ENCODE data around the gene MOB3A.

MOB3A gene

GRCh38 chr19:2108251-2109016, 12.3 kb upstream of the MOB3A start:
- Histone ChIP-seq H3K79me2 (ENCODE audit: insufficient read depth, low read length) (peaks cover 9% of the 10 kb centered on the region; the same call in 1 of the 2 replicates), H4K20me1 (ENCODE audit: insufficient read depth, low read length, poor library complexity, severe bottlenecking) (no peaks in the 10 kb centered on the region), H3K9me3 (ENCODE audit: insufficient read depth, low read depth, low read length) (no peaks in the 10 kb centered on the region), H3K9ac (ENCODE audit: low read depth, low read length, poor library complexity, severe bottlenecking) (no peak overlapping the region), H3K9me2 (replicated peaks; ENCODE audit: low read depth, low read length) (no peaks in the 10 kb centered on the region), H3K36me3 (ENCODE audit: insufficient read depth, low read length) (peaks cover 70% of the 10 kb centered on the region; the same call in 1 of the 2 replicates), H3K4me1 (ENCODE audit: insufficient read depth, low read length, poor library complexity, severe bottlenecking) (no peaks in the 10 kb centered on the region), H3K4me3 (ENCODE audit: low read length, poor library complexity, severe bottlenecking) (no peak overlapping the region), H2AFZ (ENCODE audit: low read length) (no peak overlapping the region), H3K27me3 (ENCODE audit: insufficient read depth, low read length, poor library complexity, severe bottlenecking) (no peaks in the 10 kb centered on the region), H3K4me2 (ENCODE audit: low read depth, low read length, poor library complexity, severe bottlenecking) (no peak overlapping the region), H3F3A (ENCODE audit: low read depth) (no peaks in the 10 kb centered on the region)
- TF ChIP-seq EZH2phosphoT487 (IDR thresholded peaks at IDR 0.05; ENCODE audit: borderline replicate concordance): no peak
- TF ChIP-seq, protein P1, sequence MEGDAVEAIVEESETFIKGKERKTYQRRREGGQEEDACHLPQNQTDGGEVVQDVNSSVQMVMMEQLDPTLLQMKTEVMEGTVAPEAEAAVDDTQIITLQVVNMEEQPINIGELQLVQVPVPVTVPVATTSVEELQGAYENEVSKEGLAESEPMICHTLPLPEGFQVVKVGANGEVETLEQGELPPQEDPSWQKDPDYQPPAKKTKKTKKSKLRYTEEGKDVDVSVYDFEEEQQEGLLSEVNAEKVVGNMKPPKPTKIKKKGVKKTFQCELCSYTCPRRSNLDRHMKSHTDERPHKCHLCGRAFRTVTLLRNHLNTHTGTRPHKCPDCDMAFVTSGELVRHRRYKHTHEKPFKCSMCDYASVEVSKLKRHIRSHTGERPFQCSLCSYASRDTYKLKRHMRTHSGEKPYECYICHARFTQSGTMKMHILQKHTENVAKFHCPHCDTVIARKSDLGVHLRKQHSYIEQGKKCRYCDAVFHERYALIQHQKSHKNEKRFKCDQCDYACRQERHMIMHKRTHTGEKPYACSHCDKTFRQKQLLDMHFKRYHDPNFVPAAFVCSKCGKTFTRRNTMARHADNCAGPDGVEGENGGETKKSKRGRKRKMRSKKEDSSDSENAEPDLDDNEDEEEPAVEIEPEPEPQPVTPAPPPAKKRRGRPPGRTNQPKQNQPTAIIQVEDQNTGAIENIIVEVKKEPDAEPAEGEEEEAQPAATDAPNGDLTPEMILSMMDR (conservative IDR thresholded peaks at IDR 0.05; ENCODE audit: low read length): no peak

- Histone ChIP-seq H3K4me3 (ENCODE audit: low read length, poor library complexity, severe bottlenecking) (no peak overlapping the region), H3F3A (ENCODE audit: low read depth) (no peaks in the 10 kb centered on the region), H3K4me2 (ENCODE audit: low read depth, low read length, poor library complexity, severe bottlenecking) (no peak overlapping the region), H3K79me2 (ENCODE audit: insufficient read depth, low read length) (peaks cover 9% of the 10 kb centered on the region; the same call in 1 of the 2 replicates), H3K36me3 (ENCODE audit: insufficient read depth, low read length) (peaks cover 43% of the 10 kb centered on the region; the same call in 1 of the 2 replicates), H3K9ac (ENCODE audit: low read depth, low read length, poor library complexity, severe bottlenecking) (no peak overlapping the region), H4K20me1 (ENCODE audit: insufficient read depth, low read length, poor library complexity, severe bottlenecking) (no peaks in the 10 kb centered on the region), H3K9me2 (replicated peaks; ENCODE audit: low read depth, low read length) (no peaks in the 10 kb centered on the region), H2AFZ (ENCODE audit: low read length) (no peak overlapping the region), H3K27me3 (ENCODE audit: insufficient read depth, low read length, poor library complexity, severe bottlenecking) (no peaks in the 10 kb centered on the region), H3K4me1 (ENCODE audit: insufficient read depth, low read length, poor library complexity, severe bottlenecking) (no peaks in the 10 kb centered on the region), H3K9me3 (ENCODE audit: insufficient read depth, low read depth, low read length) (no peaks in the 10 kb centered on the region)
- TF ChIP-seq EZH2phosphoT487 (IDR thresholded peaks at IDR 0.05; ENCODE audit: borderline replicate concordance): no peak
- TF ChIP-seq, protein P1 (conservative IDR thresholded peaks at IDR 0.05; ENCODE audit: low read length): no peak
These were observed 7.0 kb upstream of the MOB3A start for GRCh38 chr19:2103045-2103707.

DNA sequence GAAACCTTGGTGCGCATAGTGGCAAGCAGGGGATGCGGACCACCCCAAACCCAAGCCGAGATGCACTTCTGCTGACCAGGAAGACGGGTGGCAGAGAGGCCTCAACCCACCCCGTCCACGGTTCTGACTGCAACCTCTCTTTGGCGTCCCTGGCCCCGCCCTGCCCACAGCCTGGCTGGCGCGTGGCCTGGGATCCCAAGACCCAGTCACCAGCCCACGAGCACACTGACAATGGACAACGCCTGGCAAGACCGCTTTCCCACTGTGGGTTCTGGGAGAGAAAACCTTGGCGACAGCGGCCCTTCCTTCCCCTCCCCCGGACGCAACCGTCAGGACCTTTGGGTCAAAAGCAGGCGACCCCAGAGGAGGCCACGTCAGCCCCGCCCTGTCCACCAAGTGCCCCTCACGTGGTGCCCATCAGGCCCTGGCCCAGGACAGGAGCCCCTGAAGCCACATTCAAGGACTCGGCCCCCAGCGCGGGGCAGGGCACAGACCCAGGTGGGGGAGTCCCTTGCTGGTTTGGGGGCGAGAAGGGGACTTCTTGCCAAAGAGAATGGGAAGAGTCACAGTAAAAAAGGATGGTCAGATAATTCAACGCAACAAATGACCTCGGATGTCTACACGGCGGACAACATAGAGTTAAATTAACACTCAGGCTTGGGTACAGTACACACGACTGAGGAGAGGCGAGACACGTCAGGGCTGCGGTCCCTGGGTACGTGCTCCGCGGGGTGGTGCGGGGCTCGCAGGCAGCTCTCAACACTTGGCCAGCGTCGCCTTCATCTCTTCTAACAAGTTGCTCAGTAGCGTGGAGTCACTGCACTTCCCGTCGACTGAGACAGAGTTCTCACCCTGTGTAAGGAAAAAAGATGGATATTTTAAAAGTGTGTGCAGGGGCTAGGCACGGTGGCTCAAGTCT, 5.5 kb upstream of the MOB3A start:
- H3K9ac ChIP-seq (ENCODE audit: low read depth, low read length, poor library complexity, severe bottlenecking): no peak overlapping the region
- no peaks in the 10 kb centered on the region for H3K27me3 ChIP-seq (ENCODE audit: insufficient read depth, low read length, poor library complexity, severe bottlenecking)
- peaks cover 8% of the 10 kb centered on the region for H3K4me1 ChIP-seq (ENCODE audit: insufficient read depth, low read length, poor library complexity, severe bottlenecking)
- no peak overlapping the region for H3K4me3 ChIP-seq (ENCODE audit: low read length, poor library complexity, severe bottlenecking)
- H4K20me1 ChIP-seq (ENCODE audit: insufficient read depth, low read length, poor library complexity, severe bottlenecking): peaks cover 2% of the 10 kb centered on the region
- H3K79me2 ChIP-seq (ENCODE audit: insufficient read depth, low read length): peaks cover 9% of the 10 kb centered on the region; the same call in 1 of the 2 replicates
- peaks cover 37% of the 10 kb centered on the region; the same call in 1 of the 2 replicates for H3K36me3 ChIP-seq (ENCODE audit: insufficient read depth, low read length)
- H3K9me2 ChIP-seq (replicated peaks; ENCODE audit: low read depth, low read length): no peaks in the 10 kb centered on the region
- H3K4me2 ChIP-seq (ENCODE audit: low read depth, low read length, poor library complexity, severe bottlenecking): no peak overlapping the region
- no peak overlapping the region for H2AFZ ChIP-seq (ENCODE audit: low read length)
- TF ChIP-seq, protein P1 (conservative IDR thresholded peaks at IDR 0.05; ENCODE audit: low read length): no peak
- TF ChIP-seq EZH2phosphoT487 (IDR thresholded peaks at IDR 0.05; ENCODE audit: borderline replicate concordance): no peak
- H3F3A ChIP-seq (ENCODE audit: low read depth): no peaks in the 10 kb centered on the region
- H3K9me3 ChIP-seq (ENCODE audit: insufficient read depth, low read depth, low read length): no peaks in the 10 kb centered on the region

Measured in Loucy (cell line).